HG03039 (cell line): Measurements from ENCODE around the gene SH3TC1.

ENCODE experiments used
- ATAC-seq: cut with Tn5 transposase; IDR thresholded peaks from one replicate; pipeline ENCODE4 v1.9.1; 2021; ENCODE audit warnings: mild to moderate bottlenecking, moderate library complexity; ENCODE audit not compliant: unreplicated experiment

SH3TC1 gene

DNA sequence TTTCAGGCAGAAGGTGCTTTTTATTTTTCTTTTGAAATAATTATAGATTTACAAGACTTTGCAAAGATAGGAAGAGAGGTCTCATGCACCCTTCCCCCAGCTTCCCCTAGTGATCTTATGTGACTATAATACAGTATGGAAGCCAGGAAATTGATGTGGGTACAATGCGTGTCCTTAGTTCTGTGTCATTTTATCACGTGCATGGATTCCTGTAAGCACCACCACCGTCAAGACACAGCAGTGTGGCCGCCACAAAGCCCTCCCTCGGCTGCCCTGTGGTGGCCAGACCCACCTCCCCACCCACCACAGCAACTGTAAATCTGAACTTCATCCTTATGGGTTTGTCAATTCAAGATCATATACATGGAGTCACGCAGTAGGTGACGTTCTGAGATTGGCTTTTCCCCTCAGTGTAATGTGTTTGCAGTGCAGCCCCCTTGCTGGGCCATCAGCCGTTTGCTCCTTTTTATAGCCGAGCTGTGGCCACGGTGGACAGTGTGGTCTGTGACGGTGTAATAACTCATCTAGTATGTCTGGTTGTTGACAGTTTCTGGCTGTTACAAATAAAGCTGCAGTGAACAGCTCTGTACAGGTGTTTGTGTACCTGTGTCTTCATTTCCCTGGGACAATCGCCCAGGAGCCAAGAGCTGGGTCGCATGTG lies 59.6 kb downstream of the SH3TC1 start:
- no peak for ATAC-seq

DNA sequence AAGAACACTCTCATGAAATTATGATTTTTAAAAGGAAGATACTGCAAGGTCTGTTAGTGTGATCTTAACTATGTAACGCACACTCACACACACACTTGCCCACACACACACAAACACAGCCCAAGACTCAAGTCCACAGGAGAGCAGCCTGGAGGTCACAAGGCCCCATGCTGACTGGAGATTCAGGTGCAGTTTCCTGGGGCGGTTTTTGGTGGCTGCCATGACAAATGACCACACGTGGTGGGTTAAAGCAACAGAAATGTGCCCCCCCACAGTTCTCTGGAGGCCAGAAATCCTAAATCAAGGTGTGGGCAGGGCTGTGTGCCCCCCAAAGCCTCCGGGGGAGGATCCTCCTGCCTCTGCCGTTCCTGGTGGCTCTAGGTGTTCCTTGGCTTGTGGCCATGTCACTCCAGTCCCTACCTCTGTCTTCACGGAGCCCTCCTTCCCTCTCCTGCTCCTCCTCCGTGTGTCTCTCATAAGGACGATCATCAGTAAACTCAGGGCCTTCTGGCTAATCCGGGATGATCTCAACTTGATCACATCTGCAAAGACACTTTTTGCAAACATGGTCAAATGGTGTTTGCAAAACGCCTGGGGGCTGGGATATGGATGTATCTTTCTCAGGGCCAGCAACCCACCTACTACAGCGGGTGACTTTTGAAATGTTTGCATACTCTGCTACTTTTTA lies 60.8 kb downstream of the SH3TC1 start:
- ATAC-seq, result no peak

DNA sequence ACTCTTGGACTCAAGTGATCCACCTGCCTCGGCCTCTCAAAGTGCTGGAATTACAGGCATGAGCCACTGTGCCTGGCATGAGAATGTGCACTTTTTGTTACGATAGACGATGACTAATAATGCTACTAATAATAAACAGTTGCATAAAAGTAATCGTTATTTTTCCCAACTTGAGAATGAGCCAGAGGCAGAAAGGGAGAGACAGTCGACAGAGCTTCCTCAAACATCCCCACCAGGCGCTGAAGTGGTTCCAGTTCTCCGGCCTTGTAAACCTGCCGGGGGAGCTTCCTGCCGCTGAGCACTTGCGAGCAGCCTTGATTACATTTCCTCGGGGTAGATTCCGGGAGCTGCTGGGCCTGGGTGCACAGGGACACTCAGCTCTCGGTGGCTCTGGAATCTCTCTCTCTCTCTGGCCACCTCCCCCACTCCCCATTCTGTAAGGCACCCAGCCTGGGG lies 61.6 kb downstream of the SH3TC1 start:
- ATAC-seq, result no peak

DNA sequence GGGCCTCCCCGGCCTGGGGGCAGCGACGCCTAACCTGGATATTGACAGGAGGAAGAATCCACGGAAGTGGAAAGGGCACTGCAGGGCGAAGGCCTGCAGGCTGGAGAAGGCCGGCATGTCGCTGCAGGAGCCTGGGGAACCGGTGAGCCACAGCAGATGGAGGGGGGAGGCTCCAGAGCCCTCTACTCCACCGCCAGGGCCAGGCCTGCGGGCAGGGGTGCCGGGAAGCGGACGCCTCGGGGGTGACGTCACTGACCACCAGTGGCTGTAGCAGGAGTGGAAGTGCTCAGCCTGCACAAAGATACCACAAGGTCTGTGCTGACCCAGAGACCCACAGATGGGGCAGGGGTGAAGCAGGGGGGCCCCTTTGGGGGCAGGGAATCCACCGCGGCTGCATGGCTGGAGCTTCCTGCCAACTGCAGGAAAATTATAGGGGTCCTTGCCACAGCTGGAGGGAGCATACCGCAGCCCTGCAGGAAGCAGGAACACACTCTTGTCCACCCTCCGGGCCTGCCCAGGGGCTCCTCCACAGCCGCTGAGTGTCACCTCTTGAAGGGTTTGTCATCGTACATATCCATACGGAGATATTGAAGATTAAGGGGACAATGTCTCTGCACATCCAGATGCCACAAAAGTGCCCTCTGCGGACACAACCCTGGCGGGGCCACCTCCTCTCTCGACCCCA lies 62.9 kb downstream of the SH3TC1 start:
- ATAC-seq, result no peak

DNA sequence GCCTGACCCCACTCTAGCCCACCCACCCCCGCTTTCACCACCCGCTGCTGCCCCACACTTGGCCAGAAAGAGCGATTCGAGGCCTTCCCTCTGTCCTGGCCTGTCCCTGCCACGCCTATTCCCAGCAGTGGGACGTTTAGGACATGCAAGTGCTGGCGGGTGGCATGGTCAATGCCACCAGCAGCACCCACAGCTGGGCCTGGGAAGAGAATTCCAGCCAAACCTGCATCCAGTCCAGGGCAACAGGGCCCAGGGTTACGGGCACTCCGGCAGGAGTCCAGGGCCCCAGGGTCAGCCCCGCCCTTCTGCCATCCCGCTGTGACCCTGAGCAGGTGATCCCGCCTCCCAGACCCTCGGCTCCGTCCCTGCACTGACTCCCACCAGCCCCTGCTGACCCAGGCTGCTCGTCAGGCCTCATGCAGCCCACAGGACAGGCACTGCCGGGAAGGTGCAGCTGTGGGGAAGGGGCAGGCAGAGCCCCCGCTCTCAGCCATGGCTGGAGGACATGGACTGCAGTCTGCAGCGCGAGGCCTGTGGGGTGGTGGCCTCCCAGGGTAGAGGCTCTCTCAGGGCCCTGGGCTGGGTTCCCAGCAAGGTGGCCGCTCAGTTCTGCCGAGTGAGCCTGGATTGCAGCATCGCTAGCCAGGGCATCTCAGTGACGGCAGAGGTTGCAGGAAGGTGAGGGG lies 63.7 kb downstream of the SH3TC1 start:
- no peak for ATAC-seq

DNA sequence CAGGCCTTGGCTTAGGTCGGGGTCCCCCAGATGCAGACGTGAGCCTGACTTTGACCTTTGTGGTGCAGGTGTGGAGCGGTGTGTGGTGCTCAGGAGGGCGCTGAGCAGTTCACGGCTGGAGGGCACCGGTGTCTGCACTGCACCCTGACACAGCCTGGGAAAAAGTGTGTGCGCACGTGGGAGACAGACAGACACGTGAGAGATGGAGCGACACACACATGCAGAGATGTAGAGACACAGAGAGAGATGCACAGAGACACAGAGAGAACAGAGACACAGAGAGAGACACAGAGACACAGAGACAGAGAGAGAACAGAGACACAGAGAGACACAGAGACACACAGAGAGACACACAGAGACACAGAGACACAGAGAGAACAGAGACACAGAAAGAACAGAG lies 64.3 kb downstream of the SH3TC1 start:
- no peak for ATAC-seq

DNA sequence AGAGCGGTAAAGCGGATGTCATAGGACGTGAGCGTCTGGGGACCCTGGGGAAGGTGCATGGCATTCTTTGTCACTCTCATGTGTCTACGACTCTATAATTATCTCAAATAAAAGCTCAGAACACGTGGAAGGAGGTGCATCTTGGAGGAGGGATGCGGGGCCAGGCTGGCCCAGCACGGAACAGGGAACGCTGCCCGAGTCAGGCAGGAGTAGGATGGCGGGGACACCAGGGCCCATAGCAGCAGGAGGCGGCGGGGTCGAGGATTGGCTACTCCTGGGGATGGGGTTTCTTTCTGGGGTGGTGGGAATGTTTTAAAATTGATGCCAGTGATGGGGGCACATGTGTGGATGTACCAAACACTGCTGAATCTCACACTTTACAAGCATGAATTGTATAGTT lies 65.0 kb downstream of the SH3TC1 start:
- ATAC-seq, result no peak

DNA sequence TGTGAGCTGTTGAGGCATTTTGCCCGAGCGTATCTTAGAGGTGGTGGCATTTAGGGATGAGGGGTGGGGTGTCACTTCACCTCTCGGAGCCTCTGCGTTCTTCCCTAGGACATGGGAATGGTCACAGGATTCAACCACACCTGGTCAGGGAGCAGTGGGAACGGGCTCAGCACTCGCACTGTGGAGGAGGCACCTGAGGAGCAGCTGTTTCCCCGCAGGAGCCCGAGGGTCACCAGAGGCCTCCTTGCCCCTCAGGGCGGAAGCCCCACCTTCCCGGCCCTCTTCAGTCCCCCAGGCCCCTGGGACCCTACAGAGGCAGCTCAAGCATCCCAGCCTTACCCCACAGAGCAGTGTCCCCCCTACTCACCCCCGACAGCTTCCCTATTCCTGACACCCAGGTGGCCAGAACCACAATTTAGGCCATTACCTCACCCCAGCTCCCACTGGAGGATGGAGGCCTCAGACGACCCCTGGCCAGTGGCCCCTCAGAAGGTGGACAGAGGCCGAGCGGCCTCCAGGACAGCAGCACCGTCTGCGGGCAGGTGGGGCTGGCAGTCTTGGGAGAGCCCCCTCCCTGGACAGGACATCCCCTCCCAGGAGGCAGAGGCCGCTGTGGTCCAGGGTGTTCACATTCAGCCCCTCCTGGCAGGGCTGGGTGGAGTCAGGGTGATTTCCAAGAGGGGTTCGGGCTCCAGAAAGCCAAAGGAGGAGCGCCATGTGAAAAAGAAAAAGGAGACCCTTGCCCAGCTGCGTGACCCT lies 66.3 kb downstream of the SH3TC1 start:
- ATAC-seq, result no peak

DNA sequence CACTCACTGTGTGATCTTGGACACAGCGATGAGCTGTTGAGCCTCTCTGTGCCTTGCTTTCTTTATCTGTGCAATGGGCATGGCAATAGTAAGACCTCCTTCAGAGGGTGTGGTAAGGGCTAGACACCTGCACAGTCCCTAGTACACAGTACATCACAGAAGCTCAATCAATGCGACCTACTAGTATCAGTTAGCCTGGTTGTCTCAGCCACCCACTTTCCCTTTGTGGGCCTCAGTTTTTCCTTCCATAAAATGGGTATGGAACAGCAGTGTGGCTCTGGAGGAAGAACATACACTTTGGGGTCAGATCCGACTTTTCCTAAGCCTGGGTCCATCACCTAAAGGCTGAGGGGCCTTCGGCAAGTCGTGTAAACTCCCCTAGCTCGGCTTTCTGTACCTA lies 67.0 kb downstream of the SH3TC1 start:
- no peak for ATAC-seq

DNA sequence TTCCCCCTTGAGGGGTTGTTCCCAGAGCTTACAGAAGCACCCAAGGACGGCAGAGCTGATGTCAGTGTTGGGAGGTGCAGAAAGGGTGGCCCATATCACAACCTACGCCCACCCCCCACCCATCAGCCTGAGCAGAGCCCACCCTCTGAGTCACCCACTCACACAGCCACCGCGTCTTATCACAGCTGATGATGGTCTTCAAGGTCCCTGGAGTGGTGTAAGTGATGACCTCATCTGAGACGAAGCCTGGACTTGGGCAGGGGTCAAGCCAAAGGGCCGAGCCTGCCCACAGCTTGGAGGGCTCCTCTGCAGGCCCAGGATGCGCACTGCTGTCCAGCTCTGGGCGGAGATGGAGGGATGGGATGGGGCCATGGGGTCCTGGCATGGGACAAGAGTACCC lies 67.4 kb downstream of the SH3TC1 start:
- ATAC-seq, result no peak

DNA sequence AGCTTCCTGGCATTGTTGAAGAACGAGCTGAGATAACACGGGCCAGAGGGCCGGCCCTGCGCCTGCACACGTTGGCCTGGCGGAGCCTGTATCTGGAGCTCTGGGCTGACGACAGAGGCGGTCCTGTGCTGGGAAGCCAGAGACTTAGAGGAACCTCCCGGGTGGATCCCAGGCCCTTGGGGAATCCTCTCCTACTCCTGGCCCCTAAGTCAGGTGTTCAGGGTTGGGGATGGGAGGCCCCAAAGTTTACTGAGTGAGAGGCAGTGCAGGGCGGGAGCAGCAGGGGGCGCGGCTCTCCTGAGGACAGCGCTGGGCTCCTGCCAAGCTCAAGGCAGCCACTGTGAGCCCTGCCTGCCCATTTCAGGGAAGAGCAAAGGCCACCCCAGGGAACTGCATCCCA lies 68.0 kb downstream of the SH3TC1 start:
- ATAC-seq, result no peak

DNA sequence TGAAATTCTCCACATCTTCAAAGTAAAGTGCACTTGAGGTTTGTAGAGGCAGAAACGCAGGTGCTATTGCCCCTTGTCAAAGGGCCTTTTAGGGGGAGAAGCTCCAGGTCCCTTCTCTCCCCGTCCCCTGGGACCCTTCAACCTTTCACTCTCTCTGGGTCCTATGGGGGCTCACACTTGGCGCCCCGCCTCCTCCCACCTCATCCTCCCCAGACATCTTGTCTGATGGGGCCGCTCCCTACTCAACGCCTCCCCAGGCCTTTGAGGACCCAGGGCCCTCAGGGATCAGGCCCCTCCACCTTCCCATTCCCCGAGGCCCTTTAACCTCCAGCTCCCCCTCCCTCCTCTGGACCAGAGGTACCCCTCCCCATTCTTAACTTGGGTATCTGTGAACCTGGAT lies 69.1 kb downstream of the SH3TC1 start:
- ATAC-seq, result no peak

DNA sequence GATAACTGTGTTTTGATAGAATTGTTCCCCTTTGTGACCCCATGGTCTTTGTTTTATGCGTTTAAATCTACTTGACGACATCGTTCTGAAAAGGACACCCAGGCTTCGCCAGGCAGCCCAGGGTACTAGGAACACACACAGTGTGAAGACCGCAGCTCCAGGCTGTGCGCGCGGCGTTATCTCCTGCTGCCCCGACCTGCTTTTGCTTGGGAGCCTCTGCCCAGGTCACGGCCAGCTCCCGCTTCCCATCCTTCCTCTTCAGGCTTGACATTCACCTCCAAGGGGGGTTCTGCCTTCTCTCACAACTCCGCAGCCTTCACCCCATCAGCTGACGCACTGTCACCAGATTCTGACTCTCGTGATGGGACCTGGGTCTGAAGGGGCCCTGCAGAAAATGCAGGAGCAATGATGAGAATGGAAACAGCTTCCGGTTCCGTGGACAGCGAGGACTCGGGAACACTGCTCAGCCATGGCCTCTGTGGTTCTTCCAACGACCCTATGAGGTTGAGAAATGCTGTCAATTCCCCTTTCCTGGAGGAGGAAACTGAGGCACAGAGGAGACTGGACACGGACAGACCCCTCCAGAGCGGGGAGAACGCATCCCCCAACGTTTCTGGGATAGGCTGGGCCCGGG lies 69.9 kb downstream of the SH3TC1 start:
- ATAC-seq, result no peak

DNA sequence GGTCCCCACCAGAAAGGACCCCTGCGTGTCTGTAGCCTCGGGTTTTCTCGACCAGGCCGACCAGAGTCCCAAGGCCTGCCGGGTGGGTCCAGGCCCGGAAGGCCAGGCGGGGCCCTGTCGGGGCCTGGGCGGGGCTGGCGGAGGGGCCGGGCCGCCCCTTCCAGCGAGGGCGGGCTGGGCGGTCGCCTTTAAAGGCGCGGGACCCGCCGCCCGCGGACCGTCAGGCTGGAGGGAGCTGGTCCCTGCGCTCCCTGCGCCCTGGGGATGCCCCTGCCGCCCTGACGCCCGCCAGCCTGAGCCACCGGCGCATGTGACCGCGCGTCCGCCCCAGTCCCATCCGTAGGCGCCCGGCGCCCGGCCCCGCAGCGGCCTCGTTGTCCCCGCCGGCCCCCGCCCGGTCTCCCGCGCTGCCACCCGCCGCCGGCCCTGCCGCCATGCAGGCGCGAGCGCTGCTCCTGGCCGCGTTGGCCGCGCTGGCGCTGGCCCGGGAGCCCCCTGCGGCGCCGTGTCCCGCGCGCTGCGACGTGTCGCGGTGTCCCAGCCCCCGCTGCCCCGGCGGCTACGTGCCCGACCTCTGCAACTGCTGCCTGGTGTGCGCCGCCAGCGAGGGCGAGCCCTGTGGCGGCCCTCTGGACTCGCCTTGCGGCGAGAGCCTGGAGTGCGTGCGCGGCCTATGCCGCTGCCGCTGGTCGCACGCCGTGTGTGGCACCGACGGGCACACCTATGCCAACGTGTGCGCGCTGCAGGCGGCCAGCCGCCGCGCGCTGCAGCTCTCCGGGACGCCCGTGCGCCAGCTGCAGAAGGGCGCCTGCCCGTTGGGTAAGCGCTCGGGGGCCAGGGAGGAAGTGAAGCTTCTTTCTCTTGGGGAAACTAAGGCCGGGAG lies 70.7 kb downstream of the SH3TC1 start, which contains the start of gene HTRA3:
Gene HTRA3 (plus strand): TSS at position 220 of the 883 bp plus-strand sequence. CDS start 215 bp downstream, at position 435.
- no peak for ATAC-seq

DNA sequence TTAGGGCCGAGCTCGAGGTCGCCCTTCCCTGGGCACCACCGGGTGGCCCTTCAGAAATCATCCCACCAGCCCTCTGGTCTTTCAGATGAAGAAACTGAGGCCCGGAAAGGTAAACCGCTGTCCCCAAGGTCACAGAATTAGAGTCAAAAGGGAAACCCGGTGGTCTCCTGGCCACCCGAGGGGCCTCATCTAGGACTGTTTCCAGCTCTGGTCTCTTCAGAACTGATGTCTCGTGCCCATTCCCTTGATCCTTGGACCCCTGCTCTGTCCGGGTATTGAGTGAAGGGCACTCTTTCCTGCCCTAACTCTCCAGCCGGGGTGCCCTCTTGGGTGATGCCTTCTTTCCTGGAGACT lies 71.3 kb downstream of the SH3TC1 start:
- no peak for ATAC-seq

DNA sequence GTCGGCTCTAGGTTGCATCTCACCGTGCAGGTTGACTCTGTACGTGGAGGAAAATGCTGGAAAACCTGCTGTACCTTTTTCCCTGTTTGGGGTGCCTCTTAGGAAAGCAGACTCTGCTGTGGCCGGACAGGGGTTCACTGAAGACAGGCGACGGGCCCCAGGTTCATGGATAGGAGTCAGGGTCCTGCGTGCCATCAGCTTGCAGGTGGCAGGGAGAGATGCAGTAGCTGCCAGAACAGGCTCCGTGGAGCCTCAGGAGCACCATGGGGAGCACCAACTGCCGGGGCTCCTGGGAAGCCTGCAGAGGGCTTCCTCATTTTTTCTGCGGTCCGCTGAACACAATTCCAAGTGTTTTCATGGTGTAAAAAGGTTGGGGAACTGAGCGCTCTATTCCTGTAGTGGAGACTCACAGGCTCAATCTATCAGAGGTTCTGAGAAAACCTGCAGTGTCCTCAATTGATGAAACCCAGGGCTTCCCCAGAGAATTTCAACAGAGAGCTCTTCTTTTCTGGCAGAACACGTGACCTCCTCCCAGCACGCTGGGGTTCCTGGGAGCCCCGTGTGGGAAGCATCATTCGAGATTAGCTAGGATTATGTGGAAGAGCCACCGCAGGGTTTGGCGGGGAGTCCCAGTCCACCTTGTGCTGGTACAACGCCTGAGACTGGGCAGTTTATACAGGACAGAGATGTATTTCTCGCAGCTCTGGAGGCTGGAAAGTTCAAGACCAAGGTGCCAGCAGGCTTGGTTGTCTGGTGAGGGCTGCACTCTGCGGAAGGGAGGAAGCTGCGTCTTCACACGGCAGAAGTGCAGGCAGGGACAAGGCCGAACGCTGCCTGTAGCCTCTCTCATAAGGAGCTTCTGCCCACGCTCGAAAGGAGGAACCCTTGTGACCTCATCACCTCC lies 72.1 kb downstream of the SH3TC1 start:
- no peak for ATAC-seq

DNA sequence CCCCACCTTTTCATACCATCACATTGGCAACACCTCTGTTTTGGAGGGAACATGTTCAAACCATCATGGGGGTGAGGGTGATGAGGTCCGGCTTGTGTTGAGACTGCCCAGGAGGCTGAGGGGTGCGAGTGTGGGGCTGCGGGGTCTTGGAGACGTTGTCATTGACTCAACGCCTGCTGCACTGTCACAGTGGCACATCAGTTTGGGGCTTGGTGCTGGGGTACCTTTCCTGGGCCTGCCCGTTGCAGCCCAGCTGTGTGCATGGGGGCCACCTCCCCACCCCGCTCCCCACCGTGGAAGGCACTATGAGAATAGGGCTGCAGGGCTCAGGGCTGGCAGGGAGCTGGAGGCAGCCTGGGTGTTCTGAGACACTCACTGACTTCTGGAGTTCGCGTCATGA lies 72.7 kb downstream of the SH3TC1 start:
- no peak for ATAC-seq
